ENCODE results near the gene FRMPD2. TPM values are rescaled to one million over a fixed set of nuclear protein-coding genes. Genes with fewer than 3 reads are reported as not detected.
A peak's percentile ranks its signal among the peaks of the same experiment; 100 is the strongest.

FRMPD2 gene
- total RNA-seq, 1 experiment from 2014 or later = 0.44 TPM

- no peaks in the 10 kb centered on the region for H3K9me3 Mint-ChIP-seq
- H3K4me3 Mint-ChIP-seq = no peak overlapping the region
- Histone ChIP-seq H3K27ac (ENCODE audit: insufficient read length, low read depth, low read length) (no peak overlapping the region), H3K56ac (ENCODE audit: insufficient read length, low read depth, low read length) (no peak overlapping the region), H4K20me1 (ENCODE audit: control insufficient read depth, insufficient read depth, insufficient read length) (no peaks in the 10 kb centered on the region), H4K5ac (ENCODE audit: insufficient read length, low read depth, low read length) (no peak overlapping the region), H3K23ac (ENCODE audit: insufficient read length, low read depth, low read length) (no peak overlapping the region), H3K4me1 (ENCODE audit: insufficient read depth, low read length) (peaks cover 6% of the 10 kb centered on the region; the same call in 1 of the 2 replicates), H3K23me2 (ENCODE audit: insufficient read length, low read depth, low read length, poor library complexity, severe bottlenecking) (no peaks in the 10 kb centered on the region), H2BK15ac (ENCODE audit: low read depth, low read length) (no peak overlapping the region), H2AFZ (ENCODE audit: low read length) (no peak overlapping the region), H2BK20ac (ENCODE audit: low read depth, low read length, poor library complexity, severe bottlenecking) (no peak overlapping the region), H3K18ac (ENCODE audit: insufficient read length, low read depth, low read length) (no peak overlapping the region), H3K4ac (ENCODE audit: low read depth, low read length) (no peak overlapping the region), H2BK5ac (ENCODE audit: insufficient read length, low read length) (no peak overlapping the region), H4K8ac (replicated peaks; ENCODE audit: insufficient read length, low read depth, low read length) (no peak overlapping the region), H2BK12ac (ENCODE audit: insufficient read length, low read depth, low read length) (no peak overlapping the region), H3K14ac (ENCODE audit: insufficient read depth, low read length) (no peak overlapping the region), H3T11ph (ENCODE audit: low read length) (no peak overlapping the region), H4K91ac (ENCODE audit: insufficient read length, low read depth, low read length) (no peak overlapping the region), H3K79me2 (ENCODE audit: insufficient read depth, low read length) (no peaks in the 10 kb centered on the region), H3K79me1 (ENCODE audit: insufficient read depth, low read depth, low read length, poor library complexity, severe bottlenecking) (no peaks in the 10 kb centered on the region), H3K27me3 (ENCODE audit: insufficient read depth, low read length) (no peaks in the 10 kb centered on the region), H3K9ac (ENCODE audit: extremely low read depth, insufficient read length, low read length) (no peak overlapping the region), H2AK5ac (ENCODE audit: insufficient read length, low read length) (no peak overlapping the region), H3K9me3 (ENCODE audit: control insufficient read depth, low read depth, low read length) (no peaks in the 10 kb centered on the region), H3K4me2 (ENCODE audit: insufficient read depth, insufficient read length, low read length) (no peak overlapping the region), H2BK120ac (ENCODE audit: low read depth, low read length, poor library complexity, severe bottlenecking) (no peak overlapping the region)
- H3K27ac Mint-ChIP-seq = no peak overlapping the region
- H3K4me1 Mint-ChIP-seq = peaks cover 27 to 32% of the 10 kb centered on the region in 2 experiments
- peak; percentile 28 for DNase-seq
- no peaks in the 10 kb centered on the region for H3K27me3 Mint-ChIP-seq (ENCODE audit: low read depth)
- TF ChIP-seq CTCF (conservative IDR thresholded peaks at IDR 0.05) = no peak
- no CpG with 5 or more reads among the region's 2 CpGs for WGBS (ENCODE audit: extremely low coverage, insufficient read length, low lambda C conversion rate)
- no peaks in the 10 kb centered on the region for H3K36me3 Mint-ChIP-seq (ENCODE audit: insufficient read depth in 1 of 3, low read depth in 3 of 3)
Observed at GRCh38 chr10:48247680-48248079, 26.8 kb downstream of the FRMPD2 start.

Measured in H9 (cell line).